ENCODE data around the gene VMAC.

VMAC gene

GRCh38 chr19:5908773-5909442 lies 4.2 kb downstream of the VMAC start:
- H2AFZ ChIP-seq (ENCODE audit: low read length) = no peak overlapping the region
- H4K91ac ChIP-seq (ENCODE audit: low read depth, low read length, poor library complexity) = no peak overlapping the region
- H3K14ac ChIP-seq (ENCODE audit: low read length) = no peak overlapping the region
- H3K27me3 ChIP-seq (ENCODE audit: control insufficient read depth in 3 of 3, insufficient read depth in 3 of 3, low read depth in 1 of 3, low read length in 3 of 3) = no peaks in the 10 kb centered on the region
- H3K9ac ChIP-seq (ENCODE audit: low read depth, low read length, poor library complexity) = no peak overlapping the region
- peak overlapping the region; percentile 17 for H3K23ac ChIP-seq (ENCODE audit: low read depth, low read length, poor library complexity)
- no peaks in the 10 kb centered on the region for H3K9me3 ChIP-seq (replicated peaks in 1 of 2; ENCODE audit: control insufficient read depth in 2 of 2, insufficient read depth in 1 of 2, low read depth in 1 of 2, low read length in 2 of 2)
- no CpG with 5 or more reads among the region's 14 CpGs for WGBS, 2 donors (ENCODE audit: extremely low coverage in 2 of 2, insufficient read length in 2 of 2, insufficient replicate concordance in 1 of 2)
- peak overlapping the region; percentile 43 for H3K27ac ChIP-seq (replicated peaks; ENCODE audit: low read length)
- H3K4me3 ChIP-seq (ENCODE audit: low read length in 2 of 2) = no peak overlapping the region
- no peak overlapping the region for H4K8ac ChIP-seq (ENCODE audit: low read depth, low read length)
- peak overlapping the region; percentile 56 for H2AK5ac ChIP-seq (ENCODE audit: low read depth, low read length)
- no peak for DNase-seq (ENCODE audit: low spot score)
- H3K36me3 ChIP-seq (replicated peaks in 1 of 2; ENCODE audit: control insufficient read depth in 2 of 2, insufficient read depth in 2 of 2, low read length in 2 of 2) = peaks cover 3 to 5% of the 10 kb centered on the region in 2 donors
- peaks cover 12 to 19% of the 10 kb centered on the region in 2 donors for H3K4me1 ChIP-seq (ENCODE audit: control insufficient read depth in 2 of 2, insufficient read depth in 1 of 2, low read depth in 1 of 2, low read length in 2 of 2)
- H2BK5ac ChIP-seq (ENCODE audit: low read length) = no peak overlapping the region
- peaks cover 3% of the 10 kb centered on the region for H3K79me1 ChIP-seq (ENCODE audit: low read depth, low read length)
- no peak overlapping the region for H3K4ac ChIP-seq (ENCODE audit: low read length)
- H2BK15ac ChIP-seq (ENCODE audit: low read length) = no peak overlapping the region
- peak overlapping the region; percentile 64 for H3K18ac ChIP-seq (ENCODE audit: low read length)
- H2BK120ac ChIP-seq (ENCODE audit: low read depth, low read length) = no peak overlapping the region
- H3K4me2 ChIP-seq (ENCODE audit: insufficient read depth, low read length, poor library complexity, severe bottlenecking) = no peak overlapping the region
- H2BK12ac ChIP-seq (ENCODE audit: low read length) = no peak overlapping the region

DNA sequence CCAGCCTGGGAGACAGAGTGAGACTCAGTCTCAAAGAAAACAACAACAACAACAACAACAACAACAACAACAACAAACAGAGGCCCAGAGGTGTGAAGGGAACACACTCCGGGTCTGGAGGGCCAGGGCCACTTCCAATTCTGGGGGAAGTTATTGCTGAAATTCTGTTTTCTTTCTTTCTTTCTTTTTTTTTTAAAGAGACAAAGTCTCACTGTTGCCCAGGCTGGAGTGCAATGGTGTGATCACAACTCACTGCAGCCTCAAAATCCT lies 5.9 kb downstream of the VMAC start:
- no peak for DNase-seq (ENCODE audit: low spot score)
- no peak overlapping the region for H3K27ac ChIP-seq (replicated peaks; ENCODE audit: low read length)
- no peak overlapping the region for H3K23ac ChIP-seq (ENCODE audit: low read depth, low read length, poor library complexity)
- no peak overlapping the region for H3K9ac ChIP-seq (ENCODE audit: low read depth, low read length, poor library complexity)
- H2AK5ac ChIP-seq (ENCODE audit: low read depth, low read length) = no peak overlapping the region
- H3K9me3 ChIP-seq (replicated peaks in 1 of 2; ENCODE audit: control insufficient read depth in 2 of 2, insufficient read depth in 1 of 2, low read depth in 1 of 2, low read length in 2 of 2) = no peaks in the 10 kb centered on the region
- H2BK12ac ChIP-seq (ENCODE audit: low read length) = no peak overlapping the region
- H3K4me1 ChIP-seq (ENCODE audit: control insufficient read depth in 2 of 2, insufficient read depth in 1 of 2, low read depth in 1 of 2, low read length in 2 of 2) = peaks cover 9 to 19% of the 10 kb centered on the region in 2 donors
- no CpG with 5 or more reads among the region's 1 CpG for WGBS, 2 donors (ENCODE audit: extremely low coverage in 2 of 2, insufficient read length in 2 of 2, insufficient replicate concordance in 1 of 2)
- no peak overlapping the region for H3K14ac ChIP-seq (ENCODE audit: low read length)
- H2BK120ac ChIP-seq (ENCODE audit: low read depth, low read length) = no peak overlapping the region
- no peak overlapping the region for H3K4me2 ChIP-seq (ENCODE audit: insufficient read depth, low read length, poor library complexity, severe bottlenecking)
- H4K8ac ChIP-seq (ENCODE audit: low read depth, low read length) = no peak overlapping the region
- no peak overlapping the region for H3K4me3 ChIP-seq (ENCODE audit: low read length in 2 of 2)
- H3K36me3 ChIP-seq (replicated peaks in 1 of 2; ENCODE audit: control insufficient read depth in 2 of 2, insufficient read depth in 2 of 2, low read length in 2 of 2) = peaks cover 8 to 18% of the 10 kb centered on the region in 2 donors
- H3K79me1 ChIP-seq (ENCODE audit: low read depth, low read length) = peaks cover 2% of the 10 kb centered on the region
- H2AFZ ChIP-seq (ENCODE audit: low read length) = no peak overlapping the region
- H3K4ac ChIP-seq (ENCODE audit: low read length) = no peak overlapping the region
- no peaks in the 10 kb centered on the region for H3K27me3 ChIP-seq (ENCODE audit: control insufficient read depth in 3 of 3, insufficient read depth in 3 of 3, low read depth in 1 of 3, low read length in 3 of 3)
- H2BK15ac ChIP-seq (ENCODE audit: low read length) = no peak overlapping the region
- no peak overlapping the region for H3K18ac ChIP-seq (ENCODE audit: low read length)
- H2BK5ac ChIP-seq (ENCODE audit: low read length) = no peak overlapping the region
- H4K91ac ChIP-seq (ENCODE audit: low read depth, low read length, poor library complexity) = no peak overlapping the region

DNA sequence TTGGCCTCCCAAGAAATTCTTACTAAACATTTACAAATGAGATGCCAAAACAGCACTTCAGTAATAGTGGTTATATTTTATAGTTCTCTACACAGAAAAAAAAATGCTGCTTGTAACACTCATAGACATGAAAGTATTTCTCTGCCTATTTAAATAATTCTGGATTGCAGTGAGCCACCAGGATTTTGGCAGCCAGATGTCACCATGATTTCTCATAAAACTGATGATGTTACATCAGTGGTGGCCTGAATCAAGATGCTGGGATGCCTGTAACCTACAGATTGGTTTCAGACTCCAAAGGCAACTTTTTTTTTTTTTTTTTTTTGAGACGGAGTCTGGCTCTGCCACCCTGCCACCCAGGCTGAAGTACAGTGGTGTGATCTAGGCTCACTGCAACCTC lies 6.7 kb downstream of the VMAC start:
- Histone ChIP-seq H3K36me3 (replicated peaks in 1 of 2; ENCODE audit: control insufficient read depth in 2 of 2, insufficient read depth in 2 of 2, low read length in 2 of 2) (peaks cover 11 to 24% of the 10 kb centered on the region in 2 donors), H3K27ac (replicated peaks; ENCODE audit: low read length) (no peak overlapping the region), H4K91ac (ENCODE audit: low read depth, low read length, poor library complexity) (no peak overlapping the region), H3K4me3 (ENCODE audit: low read length in 2 of 2) (no peak overlapping the region), H3K9ac (ENCODE audit: low read depth, low read length, poor library complexity) (no peak overlapping the region), H3K4ac (ENCODE audit: low read length) (no peak overlapping the region), H3K27me3 (ENCODE audit: control insufficient read depth in 3 of 3, insufficient read depth in 3 of 3, low read depth in 1 of 3, low read length in 3 of 3) (no peaks in the 10 kb centered on the region), H2AFZ (ENCODE audit: low read length) (no peak overlapping the region), H2BK5ac (ENCODE audit: low read length) (no peak overlapping the region), H3K4me1 (ENCODE audit: control insufficient read depth in 2 of 2, insufficient read depth in 1 of 2, low read depth in 1 of 2, low read length in 2 of 2) (peaks cover 9 to 19% of the 10 kb centered on the region in 2 donors), H3K14ac (ENCODE audit: low read length) (no peak overlapping the region), H3K4me2 (ENCODE audit: insufficient read depth, low read length, poor library complexity, severe bottlenecking) (no peak overlapping the region), H2BK15ac (ENCODE audit: low read length) (no peak overlapping the region), H2BK120ac (ENCODE audit: low read depth, low read length) (no peak overlapping the region), H2AK5ac (ENCODE audit: low read depth, low read length) (no peak overlapping the region), H3K23ac (ENCODE audit: low read depth, low read length, poor library complexity) (no peak overlapping the region), H4K8ac (ENCODE audit: low read depth, low read length) (no peak overlapping the region), H2BK12ac (ENCODE audit: low read length) (no peak overlapping the region), H3K79me1 (ENCODE audit: low read depth, low read length) (peaks cover 2% of the 10 kb centered on the region), H3K9me3 (replicated peaks in 1 of 2; ENCODE audit: control insufficient read depth in 2 of 2, insufficient read depth in 1 of 2, low read depth in 1 of 2, low read length in 2 of 2) (no peaks in the 10 kb centered on the region), H3K18ac (ENCODE audit: low read length) (no peak overlapping the region)
- no CpG with 5 or more reads among the region's 1 CpG for WGBS, 2 donors (ENCODE audit: extremely low coverage in 2 of 2, insufficient read length in 2 of 2, insufficient replicate concordance in 1 of 2)
- no peak for DNase-seq (ENCODE audit: low spot score)

DNA sequence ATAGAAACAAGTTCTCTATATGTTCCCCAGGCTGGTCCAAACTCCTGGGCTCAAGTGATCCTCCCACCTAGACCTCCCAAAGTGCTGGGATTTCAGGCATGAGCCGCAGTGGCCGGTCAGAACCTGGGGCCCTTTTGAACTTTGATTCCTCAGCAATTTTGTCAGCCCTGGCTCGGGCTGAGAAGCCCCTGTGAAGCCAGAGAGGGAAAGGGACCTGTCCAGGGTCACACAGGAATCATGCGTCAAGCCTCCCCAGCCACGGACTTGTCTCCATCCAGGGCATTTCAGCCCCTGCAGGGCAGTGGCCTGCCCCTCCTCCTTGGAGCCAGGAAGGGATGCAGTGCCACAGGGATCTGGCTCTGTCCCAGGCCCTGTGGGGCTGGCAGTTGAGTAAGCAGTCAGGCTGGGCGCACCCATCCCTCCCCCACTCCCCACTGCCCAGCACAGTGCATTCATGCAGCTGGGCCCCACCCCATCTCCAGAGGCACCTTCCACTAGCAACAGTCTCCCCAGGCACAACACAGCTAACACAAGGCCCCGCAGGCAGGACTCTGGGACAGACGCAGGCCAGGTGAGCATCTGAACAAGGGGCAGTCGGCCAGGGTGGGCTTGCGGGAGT lies 9.2 kb downstream of the VMAC start, which contains the start of gene CAPS:
Gene CAPS (plus strand): TSS at position 516 of the 619 bp plus-strand sequence. CDS start 153 bp downstream, outside the sequence.
- Histone ChIP-seq H2AFZ (ENCODE audit: low read length) (no peak within 1 kb of the TSS), H3K27me3 (ENCODE audit: control insufficient read depth in 3 of 3, insufficient read depth in 3 of 3, low read depth in 1 of 3, low read length in 3 of 3) (no peaks in the 10 kb centered on the region)

More for the DNA sequence above, 9.2 kb downstream of the VMAC start, which contains the start of gene CAPS:
- Histone ChIP-seq H4K91ac (ENCODE audit: low read depth, low read length, poor library complexity) (no peak within 1 kb of the TSS), H3K14ac (ENCODE audit: low read length) (peak within 1 kb of the TSS; percentile 38), H2BK15ac (ENCODE audit: low read length) (no peak within 1 kb of the TSS), H3K4me2 (ENCODE audit: insufficient read depth, low read length, poor library complexity, severe bottlenecking) (no peak within 1 kb of the TSS), H3K36me3 (replicated peaks in 1 of 2; ENCODE audit: control insufficient read depth in 2 of 2, insufficient read depth in 2 of 2, low read length in 2 of 2) (peaks cover 32 to 49% of the 10 kb centered on the region in 2 donors), H3K9me3 (replicated peaks in 1 of 2; ENCODE audit: control insufficient read depth in 2 of 2, insufficient read depth in 1 of 2, low read depth in 1 of 2, low read length in 2 of 2) (no peaks in the 10 kb centered on the region), H3K23ac (ENCODE audit: low read depth, low read length, poor library complexity) (peak within 1 kb of the TSS; percentile 43), H3K4ac (ENCODE audit: low read length) (no peak within 1 kb of the TSS), H2BK120ac (ENCODE audit: low read depth, low read length) (no peak within 1 kb of the TSS), H2BK5ac (ENCODE audit: low read length) (peak within 1 kb of the TSS; percentile 53), H3K4me3 (ENCODE audit: low read length in 2 of 2) (no peak within 1 kb of the TSS), H2BK12ac (ENCODE audit: low read length) (no peak within 1 kb of the TSS), H3K27ac (replicated peaks; ENCODE audit: low read length) (peak within 1 kb of the TSS; percentile 24), H2AK5ac (ENCODE audit: low read depth, low read length) (peak within 1 kb of the TSS; percentile 28), H3K79me1 (ENCODE audit: low read depth, low read length) (peaks cover 5% of the 10 kb centered on the region), H3K4me1 (ENCODE audit: control insufficient read depth in 2 of 2, insufficient read depth in 1 of 2, low read depth in 1 of 2, low read length in 2 of 2) (peaks cover 8 to 15% of the 10 kb centered on the region in 2 donors), H3K18ac (ENCODE audit: low read length) (peak within 1 kb of the TSS; percentile 76), H3K9ac (ENCODE audit: low read depth, low read length, poor library complexity) (no peak within 1 kb of the TSS), H4K8ac (ENCODE audit: low read depth, low read length) (peak within 1 kb of the TSS; percentile 3)
- DNase-seq (ENCODE audit: low spot score) = no peak
- WGBS, 2 donors (ENCODE audit: extremely low coverage in 2 of 2, insufficient read length in 2 of 2, insufficient replicate concordance in 1 of 2) = no CpG with 5 or more reads among the region's 10 CpGs
